NCI-H510A (cell line): ENCODE data around the gene USP17L24.
"Not testable (repeated sequence)": the region's sequence is repeated elsewhere in the genome, so short reads cannot be mapped to it uniquely, and the experiment has no call there.

Source experiments
- DNase-seq: peaks from one replicate; lab custom pipeline; 2025; lab: John Stamatoyannopoulos, UW

USP17L24 gene

GRCh38 chr4:9324865-9325264, at the start of gene USP17L24:
Gene USP17L24 (plus strand): TSS chr4:9325165. CDS start chr4:9325165, 0 bp downstream.
- not testable (repeated sequence) for DNase-seq

DNA sequence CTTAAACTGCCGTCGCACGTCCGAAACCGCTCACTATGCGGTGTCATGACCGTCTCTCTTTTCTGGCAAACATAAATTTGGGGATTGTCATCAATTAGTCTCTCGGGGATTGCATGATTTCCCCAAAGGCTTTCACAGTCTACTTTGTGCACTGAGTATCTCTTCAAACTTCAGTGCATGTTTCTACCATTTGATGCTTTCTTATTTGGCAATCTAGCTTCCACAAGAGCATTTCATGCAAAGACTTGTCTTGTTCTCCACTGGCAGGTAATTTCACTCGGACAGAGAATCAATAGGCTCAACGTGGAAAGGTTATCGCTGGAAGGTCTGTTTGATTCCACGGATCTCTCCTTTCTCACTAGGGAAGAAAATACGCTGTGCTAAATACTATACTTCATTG, 774 bp upstream of the USP17L24 start:
- not testable (repeated sequence) for DNase-seq

DNA sequence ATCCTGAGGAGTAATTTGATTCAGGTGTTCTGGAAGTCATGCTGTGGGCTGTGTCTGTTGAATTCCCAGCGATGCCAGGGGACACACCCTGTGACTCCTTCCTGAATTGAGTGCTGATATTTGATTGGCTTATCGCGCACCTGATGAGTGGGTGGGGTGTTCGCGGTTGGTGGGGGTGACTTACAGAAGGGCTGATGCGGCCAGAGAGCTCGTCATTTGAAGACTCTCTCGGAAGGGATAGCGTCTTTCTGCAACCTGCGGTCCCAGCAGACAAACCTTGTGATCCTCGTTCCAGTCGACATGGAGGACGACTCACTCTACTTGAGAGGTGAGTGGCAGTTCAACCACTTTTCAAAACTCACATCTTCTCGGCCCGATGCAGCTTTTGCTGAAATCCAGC, 4.6 kb downstream of the USP17L24 start, which contains the start of gene USP17L25:
Gene USP17L25, plus strand, starts transcription at position 301 of the 400 bp plus-strand sequence. Its CDS starts 0 bp downstream, at position 301.
- DNase-seq = not testable (repeated sequence)

- DNase-seq = not testable (repeated sequence)
Measured at GRCh38 chr4:9334358-9334757, 9.4 kb downstream of the USP17L24 start, which contains the start of gene USP17L26. Gene USP17L26 (plus strand): TSS chr4:9334658. CDS start chr4:9334658, 0 bp downstream.

GRCh38 chr4:9339103-9339502, 14.1 kb downstream of the USP17L24 start, which contains the start of gene USP17L5:
Gene USP17L5 (plus strand): TSS chr4:9339403. CDS start chr4:9339403, 0 bp downstream.
- DNase-seq = not testable (repeated sequence)

GRCh38 chr4:9343848-9344247, 18.9 kb downstream of the USP17L24 start, which contains the start of gene USP17L27:
Gene USP17L27 (plus strand): TSS chr4:9344148. CDS start chr4:9344148, 0 bp downstream.
- DNase-seq = not testable (repeated sequence)

GRCh38 chr4:9348593-9348992, 23.6 kb downstream of the USP17L24 start, which contains the start of gene USP17L28:
Gene USP17L28 (plus strand): TSS chr4:9348893. CDS start chr4:9348893, 0 bp downstream.
- DNase-seq = not testable (repeated sequence)

- DNase-seq = not testable (repeated sequence)
Measured at GRCh38 chr4:9350866-9351265, 25.9 kb downstream of the USP17L24 start.

DNA sequence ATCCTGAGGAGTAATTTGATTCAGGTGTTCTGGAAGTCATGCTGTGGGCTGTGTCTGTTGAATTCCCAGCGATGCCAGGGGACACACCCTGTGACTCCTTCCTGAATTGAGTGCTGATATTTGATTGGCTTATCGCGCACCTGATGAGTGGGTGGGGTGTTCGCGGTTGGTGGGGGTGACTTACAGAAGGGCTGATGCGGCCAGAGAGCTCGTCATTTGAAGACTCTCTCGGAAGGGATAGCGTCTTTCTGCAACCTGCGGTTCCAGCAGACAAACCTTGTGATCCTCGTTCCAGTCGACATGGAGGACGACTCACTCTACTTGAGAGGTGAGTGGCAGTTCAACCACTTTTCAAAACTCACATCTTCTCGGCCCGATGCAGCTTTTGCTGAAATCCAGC, 28.4 kb downstream of the USP17L24 start, which contains the start of gene USP17L29:
Gene USP17L29, plus strand, starts transcription at position 301 of the 400 bp plus-strand sequence. Its CDS starts 0 bp downstream, at position 301.
- not testable (repeated sequence) for DNase-seq

- not testable (repeated sequence) for DNase-seq
Measured at GRCh38 chr4:9362829-9363228, 37.9 kb downstream of the USP17L24 start, which contains the start of gene USP17L30. Gene USP17L30 (plus strand): TSS chr4:9363129. CDS start chr4:9363129, 0 bp downstream.
